Epithelial cell of esophagus (primary cell): Measurements from ENCODE around the gene TNFRSF8.

Experiments used
- DNase-seq: peaks from one replicate; pipeline ENCODE4 v3.0.0; 2010; ENCODE audit warnings: low read depth
- H3K4me3 ChIP-seq: 2 replicates; pipeline ENCODE4 v1.5.1; 2011; ENCODE audit warnings: mild to moderate bottlenecking, low read length, control low read depth
- TF ChIP-seq, protein P1 (sequence below): IDR thresholded peaks from 2 replicates; pipeline ENCODE4 v1.5.1; 2011; ENCODE audit warnings: low read depth, mild to moderate bottlenecking, low read length, control low read depth, inconsistent platforms; ENCODE audit not compliant: insufficient read depth; ENCODE audit errors: missing control alignments

The TNFRSF8 gene

DNA sequence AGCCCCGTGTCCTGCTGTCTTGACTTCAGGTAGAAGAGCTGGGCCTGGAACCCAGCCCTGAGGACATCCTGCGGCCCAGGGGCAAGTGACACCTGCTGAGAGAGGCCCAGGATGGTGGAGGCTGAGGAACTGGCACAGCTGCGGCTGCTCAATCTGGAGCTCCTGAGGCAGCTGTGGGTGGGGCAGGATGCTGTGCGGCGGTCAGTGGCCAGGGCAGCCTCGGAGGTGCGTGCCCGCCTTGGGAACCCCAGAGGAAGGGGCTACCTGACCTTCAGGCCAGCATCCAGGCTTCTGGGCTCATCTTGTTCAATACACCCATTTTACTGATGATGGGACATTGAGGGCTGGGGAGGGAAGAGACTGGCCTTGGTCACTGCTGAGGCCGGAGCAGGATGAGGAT, 41.5 kb upstream of the TNFRSF8 start:
- no peak for DNase-seq
- TF ChIP-seq, protein P1, sequence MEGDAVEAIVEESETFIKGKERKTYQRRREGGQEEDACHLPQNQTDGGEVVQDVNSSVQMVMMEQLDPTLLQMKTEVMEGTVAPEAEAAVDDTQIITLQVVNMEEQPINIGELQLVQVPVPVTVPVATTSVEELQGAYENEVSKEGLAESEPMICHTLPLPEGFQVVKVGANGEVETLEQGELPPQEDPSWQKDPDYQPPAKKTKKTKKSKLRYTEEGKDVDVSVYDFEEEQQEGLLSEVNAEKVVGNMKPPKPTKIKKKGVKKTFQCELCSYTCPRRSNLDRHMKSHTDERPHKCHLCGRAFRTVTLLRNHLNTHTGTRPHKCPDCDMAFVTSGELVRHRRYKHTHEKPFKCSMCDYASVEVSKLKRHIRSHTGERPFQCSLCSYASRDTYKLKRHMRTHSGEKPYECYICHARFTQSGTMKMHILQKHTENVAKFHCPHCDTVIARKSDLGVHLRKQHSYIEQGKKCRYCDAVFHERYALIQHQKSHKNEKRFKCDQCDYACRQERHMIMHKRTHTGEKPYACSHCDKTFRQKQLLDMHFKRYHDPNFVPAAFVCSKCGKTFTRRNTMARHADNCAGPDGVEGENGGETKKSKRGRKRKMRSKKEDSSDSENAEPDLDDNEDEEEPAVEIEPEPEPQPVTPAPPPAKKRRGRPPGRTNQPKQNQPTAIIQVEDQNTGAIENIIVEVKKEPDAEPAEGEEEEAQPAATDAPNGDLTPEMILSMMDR: no peak
- H3K4me3 ChIP-seq: no peak overlapping the region

DNA sequence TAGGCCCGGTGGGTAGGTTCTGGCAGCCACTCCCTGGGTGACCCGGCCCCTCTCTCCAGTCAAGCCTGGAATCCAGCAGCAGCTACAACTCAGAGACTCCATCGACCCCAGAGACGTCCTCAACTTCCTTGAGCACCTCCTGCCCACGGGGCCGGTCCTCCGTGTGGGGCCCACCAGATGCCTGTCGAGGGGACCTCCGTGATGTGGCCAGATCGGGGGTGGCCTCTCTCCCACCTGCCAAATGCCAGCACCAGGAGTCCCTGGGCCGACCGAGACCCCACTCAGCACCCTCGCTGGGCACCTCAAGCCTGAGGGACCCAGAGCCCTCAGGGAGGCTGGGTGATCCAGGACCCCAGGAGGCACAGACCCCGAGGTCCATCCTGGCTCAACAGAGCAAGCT, 41.1 kb upstream of the TNFRSF8 start:
- TF ChIP-seq, protein P1: no peak
- no peak for DNase-seq
- H3K4me3 ChIP-seq: no peak overlapping the region

DNA sequence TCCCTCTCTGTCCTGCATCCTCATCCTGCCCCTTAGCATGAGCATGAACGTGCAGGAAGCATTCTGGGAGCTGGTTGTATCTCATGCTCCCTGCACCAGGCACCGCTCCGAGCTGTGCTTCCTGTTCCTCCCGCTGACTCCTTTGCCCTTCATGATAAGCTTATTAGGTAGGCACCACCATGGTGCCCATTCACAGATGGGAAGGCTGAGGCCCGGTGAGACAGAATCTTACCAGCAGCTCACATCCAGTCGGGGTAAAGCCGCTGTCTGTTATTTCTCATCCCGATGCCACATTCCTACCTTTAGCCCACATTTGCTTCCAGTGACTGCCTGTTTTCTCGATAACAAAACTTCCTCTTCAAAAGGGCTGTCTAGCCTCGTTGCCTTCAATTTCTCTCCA, 36.5 kb upstream of the TNFRSF8 start:
- TF ChIP-seq, protein P1: no peak
- H3K4me3 ChIP-seq: no peak overlapping the region
- DNase-seq: no peak

DNA sequence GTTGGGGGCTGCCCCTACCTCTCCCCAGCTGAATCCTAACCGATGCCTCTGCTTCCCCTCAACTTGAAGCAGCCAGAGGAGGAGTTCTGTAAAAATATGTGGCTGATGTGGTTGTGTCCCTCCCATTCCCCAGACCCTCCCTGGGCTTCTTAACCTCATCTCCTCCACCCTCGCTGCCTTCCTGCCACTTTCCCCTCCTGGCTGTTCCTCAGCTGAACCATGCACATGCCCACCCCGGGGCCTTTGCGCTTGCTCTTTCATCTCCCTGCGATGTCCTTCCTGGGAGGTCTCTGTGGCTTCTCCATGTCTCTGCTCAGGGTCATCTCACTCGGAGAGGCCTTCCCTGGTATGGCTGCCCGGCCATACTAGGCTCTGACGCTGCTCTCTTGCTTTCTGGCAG, 34.9 kb upstream of the TNFRSF8 start:
- TF ChIP-seq, protein P1: no peak
- H3K4me3 ChIP-seq: no peak overlapping the region
- DNase-seq: no peak

DNA sequence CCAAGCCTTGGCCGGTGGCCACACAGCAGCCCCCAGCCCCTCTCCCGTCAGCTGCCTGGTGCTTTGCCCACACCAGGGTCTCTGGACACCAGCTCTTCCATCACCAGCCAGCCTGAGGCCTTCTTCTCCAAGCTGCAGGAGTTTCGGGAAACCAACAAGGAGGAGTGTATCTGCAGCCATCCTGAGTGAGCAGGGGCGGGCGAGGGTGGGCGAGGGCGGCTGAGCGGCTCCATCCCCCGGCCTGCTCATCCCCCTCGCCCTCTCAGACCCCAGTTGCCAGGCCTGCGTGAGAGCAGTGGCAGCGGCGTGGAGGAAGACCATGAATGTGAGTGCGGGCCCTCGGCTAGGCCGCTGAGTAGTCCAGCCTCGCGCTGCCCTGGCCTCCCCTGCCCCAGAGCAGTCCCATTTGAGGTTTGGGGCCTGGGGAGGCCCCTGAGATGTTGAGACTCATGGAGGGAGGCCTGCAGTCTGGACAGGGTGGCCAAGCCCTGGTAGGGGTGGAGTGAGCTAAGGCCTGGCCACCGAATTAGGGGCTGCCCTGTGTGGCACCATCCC, 34.1 kb upstream of the TNFRSF8 start:
- no peak overlapping the region for H3K4me3 ChIP-seq
- DNase-seq: no peak
- TF ChIP-seq, protein P1: no peak

DNA sequence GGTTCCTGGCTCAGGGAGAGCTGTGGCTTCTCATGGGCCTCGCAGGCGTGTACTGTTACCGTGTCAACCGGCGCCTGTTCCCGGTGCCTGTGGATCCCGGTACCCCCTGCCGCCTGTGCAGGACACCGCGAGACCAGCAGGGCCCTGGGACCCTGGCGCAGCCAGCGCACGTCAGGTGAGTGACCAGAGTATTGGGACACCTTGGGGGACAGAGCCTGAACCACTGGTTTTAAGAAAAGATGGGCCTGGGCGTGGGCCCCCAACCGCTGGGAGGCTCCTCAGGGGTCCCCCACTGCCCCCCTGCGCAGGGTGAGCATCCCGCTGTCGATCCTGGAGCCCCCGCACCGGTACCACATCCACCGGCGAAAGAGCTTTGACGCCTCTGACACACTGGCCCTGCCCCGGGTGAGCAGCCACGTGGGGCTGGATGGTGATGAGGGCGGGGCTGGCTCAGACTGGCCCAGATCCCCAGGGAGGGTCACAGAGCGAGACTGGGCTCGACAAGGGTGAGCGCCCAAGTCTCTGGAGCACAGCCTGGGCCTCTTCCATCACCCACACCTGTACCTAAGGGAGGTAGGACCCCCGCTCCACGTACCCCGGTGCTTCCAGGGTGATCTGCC, 33.3 kb upstream of the TNFRSF8 start:
- H3K4me3 ChIP-seq: no peak overlapping the region
- no peak for DNase-seq
- TF ChIP-seq, protein P1: no peak
